ENCODE results near the gene NKAIN2. TPM values are rescaled to one million over a fixed set of nuclear protein-coding genes. Genes with fewer than 3 reads are reported as not detected.

Gene NKAIN2
- total and polyA plus RNA-seq, 2 experiments from 2014 or later = 0.22 TPM; not detected in 1

DNA sequence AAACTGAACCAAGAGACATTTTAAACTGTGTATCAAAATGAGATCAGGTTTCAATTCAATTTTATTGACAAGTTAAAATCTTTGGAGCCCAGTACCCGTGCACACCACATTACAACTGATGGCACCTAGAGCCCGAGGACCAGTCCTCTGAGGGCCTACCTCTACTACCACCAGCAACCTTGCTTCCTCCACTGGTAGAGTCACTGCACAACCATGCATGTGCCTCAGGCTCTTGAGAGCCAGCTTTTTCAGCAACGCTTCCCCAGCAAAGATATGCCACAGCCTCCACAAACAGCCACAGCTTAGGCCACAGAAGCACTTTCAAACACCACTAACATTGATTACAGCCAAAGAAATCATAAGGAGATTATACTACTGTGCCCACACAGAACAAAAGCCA lies 830.0 kb downstream of the NKAIN2 start:
- no peak for DNase-seq (ENCODE audit: low read depth in 1 of 2, low spot score in 1 of 2)
- no peaks in the 10 kb centered on the region for H3K27me3 ChIP-seq
- TF ChIP-seq, protein P1, sequence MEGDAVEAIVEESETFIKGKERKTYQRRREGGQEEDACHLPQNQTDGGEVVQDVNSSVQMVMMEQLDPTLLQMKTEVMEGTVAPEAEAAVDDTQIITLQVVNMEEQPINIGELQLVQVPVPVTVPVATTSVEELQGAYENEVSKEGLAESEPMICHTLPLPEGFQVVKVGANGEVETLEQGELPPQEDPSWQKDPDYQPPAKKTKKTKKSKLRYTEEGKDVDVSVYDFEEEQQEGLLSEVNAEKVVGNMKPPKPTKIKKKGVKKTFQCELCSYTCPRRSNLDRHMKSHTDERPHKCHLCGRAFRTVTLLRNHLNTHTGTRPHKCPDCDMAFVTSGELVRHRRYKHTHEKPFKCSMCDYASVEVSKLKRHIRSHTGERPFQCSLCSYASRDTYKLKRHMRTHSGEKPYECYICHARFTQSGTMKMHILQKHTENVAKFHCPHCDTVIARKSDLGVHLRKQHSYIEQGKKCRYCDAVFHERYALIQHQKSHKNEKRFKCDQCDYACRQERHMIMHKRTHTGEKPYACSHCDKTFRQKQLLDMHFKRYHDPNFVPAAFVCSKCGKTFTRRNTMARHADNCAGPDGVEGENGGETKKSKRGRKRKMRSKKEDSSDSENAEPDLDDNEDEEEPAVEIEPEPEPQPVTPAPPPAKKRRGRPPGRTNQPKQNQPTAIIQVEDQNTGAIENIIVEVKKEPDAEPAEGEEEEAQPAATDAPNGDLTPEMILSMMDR (IDR thresholded peaks at IDR 0.05; ENCODE audit: low read depth, low read length) = no peak
- H3K9me3 ChIP-seq (ENCODE audit: low read depth) = no peaks in the 10 kb centered on the region
- no peak overlapping the region for H3K4me3 ChIP-seq
- H3K27ac ChIP-seq = no peak overlapping the region
- no peaks in the 10 kb centered on the region for H3K36me3 ChIP-seq
- no peaks in the 10 kb centered on the region for H3K4me1 ChIP-seq (ENCODE audit: low read depth)

DNA sequence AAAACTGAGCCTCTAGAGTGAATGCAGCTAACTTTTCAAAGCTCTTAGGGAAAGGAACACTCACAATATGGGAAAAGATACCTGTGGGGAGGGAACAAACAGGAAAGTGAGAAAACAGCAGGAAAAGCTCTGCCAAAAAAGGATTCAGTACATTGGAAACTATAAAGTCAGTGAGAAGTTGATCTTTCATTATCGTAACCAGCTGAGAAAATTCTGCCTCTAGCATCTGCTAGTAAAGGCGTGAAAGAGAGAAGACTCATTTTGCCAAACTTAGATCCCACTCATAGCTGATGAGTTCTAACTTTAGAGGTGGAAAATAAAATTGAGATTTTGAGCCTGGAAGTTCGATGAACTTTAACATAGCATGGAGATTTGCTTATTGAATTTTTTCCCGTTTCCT lies 836.8 kb downstream of the NKAIN2 start:
- H3K4me1 ChIP-seq (ENCODE audit: low read depth) = no peaks in the 10 kb centered on the region
- no peaks in the 10 kb centered on the region for H3K27me3 ChIP-seq
- no peak overlapping the region for H3K4me3 ChIP-seq
- TF ChIP-seq, protein P1 (IDR thresholded peaks at IDR 0.05; ENCODE audit: low read depth, low read length) = no peak
- H3K36me3 ChIP-seq = no peaks in the 10 kb centered on the region
- no peak for DNase-seq (ENCODE audit: low read depth in 1 of 2, low spot score in 1 of 2)
- no peaks in the 10 kb centered on the region for H3K9me3 ChIP-seq (ENCODE audit: low read depth)
- no peak overlapping the region for H3K27ac ChIP-seq

DNA sequence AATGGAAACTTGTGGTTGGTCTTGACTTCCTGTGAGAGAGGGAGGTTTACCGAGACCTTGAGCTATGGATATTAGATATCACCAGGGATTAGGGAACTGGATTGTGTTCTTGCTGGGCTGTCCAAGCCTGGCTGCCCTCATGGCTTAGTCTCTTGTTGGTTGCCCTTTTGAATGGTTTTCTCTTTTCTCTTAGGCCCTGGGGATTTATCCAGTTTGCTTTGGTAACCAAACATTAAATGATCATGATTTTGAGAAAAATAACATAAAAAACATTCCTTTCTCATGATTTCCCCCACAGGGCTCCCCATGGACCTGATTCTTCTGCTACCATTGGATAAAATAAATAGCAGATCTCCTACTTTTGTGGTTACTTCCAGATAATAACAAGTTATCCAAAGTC lies 852.2 kb downstream of the NKAIN2 start:
- H3K36me3 ChIP-seq = no peaks in the 10 kb centered on the region
- no peak overlapping the region for H3K4me3 ChIP-seq
- TF ChIP-seq, protein P1 (IDR thresholded peaks at IDR 0.05; ENCODE audit: low read depth, low read length) = no peak
- H3K4me1 ChIP-seq (ENCODE audit: low read depth) = no peaks in the 10 kb centered on the region
- no peaks in the 10 kb centered on the region for H3K9me3 ChIP-seq (ENCODE audit: low read depth)
- H3K27ac ChIP-seq = no peak overlapping the region
- no peaks in the 10 kb centered on the region for H3K27me3 ChIP-seq
- no peak for DNase-seq (ENCODE audit: low read depth in 1 of 2, low spot score in 1 of 2)

DNA sequence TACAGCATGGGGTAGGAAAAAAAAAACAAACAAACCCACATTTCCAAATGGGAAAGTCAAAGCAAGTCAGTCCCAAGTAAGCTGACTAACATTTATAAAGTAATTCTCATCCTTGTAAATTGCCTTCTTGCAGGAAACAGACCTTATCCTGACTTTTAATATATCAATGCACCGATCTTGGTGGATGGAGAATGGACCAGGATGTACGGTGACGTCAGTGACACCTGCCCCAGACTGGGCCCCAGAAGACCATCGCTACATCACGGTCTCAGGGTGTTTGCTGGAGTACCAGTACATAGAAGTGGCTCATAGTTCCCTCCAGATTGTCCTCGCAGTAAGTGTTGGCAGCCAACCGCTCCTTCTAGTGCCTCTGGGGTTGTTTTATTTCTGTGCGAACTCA lies 854.4 kb downstream of the NKAIN2 start:
- Histone ChIP-seq H3K4me1 (ENCODE audit: low read depth) (no peaks in the 10 kb centered on the region), H3K27ac (no peak overlapping the region), H3K36me3 (no peaks in the 10 kb centered on the region), H3K4me3 (no peak overlapping the region), H3K9me3 (ENCODE audit: low read depth) (no peaks in the 10 kb centered on the region), H3K27me3 (no peaks in the 10 kb centered on the region)
- DNase-seq (ENCODE audit: low read depth in 1 of 2, low spot score in 1 of 2) = no peak
- TF ChIP-seq, protein P1 (IDR thresholded peaks at IDR 0.05; ENCODE audit: low read depth, low read length) = no peak

DNA sequence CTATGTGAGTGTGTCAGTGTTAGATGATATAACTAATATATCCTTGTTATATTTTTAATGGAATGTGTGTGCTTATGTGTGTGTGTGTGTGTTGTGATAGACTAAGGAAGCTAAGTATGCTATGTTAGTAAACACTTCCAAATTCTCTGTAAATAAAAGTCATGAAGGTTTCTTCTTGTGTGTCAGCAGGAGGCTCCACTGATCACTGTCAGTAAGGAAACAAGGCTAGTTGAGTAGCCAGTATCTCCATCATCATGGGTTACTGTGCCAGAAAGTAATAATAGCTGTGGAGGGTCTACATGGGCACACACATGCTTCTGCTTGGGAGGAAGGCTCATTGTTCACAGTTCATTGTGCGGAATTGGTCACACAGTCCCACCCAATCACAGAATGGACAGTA lies 855.8 kb downstream of the NKAIN2 start:
- Histone ChIP-seq H3K27me3 (no peaks in the 10 kb centered on the region), H3K9me3 (ENCODE audit: low read depth) (no peaks in the 10 kb centered on the region), H3K36me3 (no peaks in the 10 kb centered on the region), H3K4me1 (ENCODE audit: low read depth) (no peaks in the 10 kb centered on the region), H3K27ac (no peak overlapping the region), H3K4me3 (no peak overlapping the region)
- no peak for DNase-seq (ENCODE audit: low read depth in 1 of 2, low spot score in 1 of 2)
- TF ChIP-seq, protein P1 (IDR thresholded peaks at IDR 0.05; ENCODE audit: low read depth, low read length) = no peak

DNA sequence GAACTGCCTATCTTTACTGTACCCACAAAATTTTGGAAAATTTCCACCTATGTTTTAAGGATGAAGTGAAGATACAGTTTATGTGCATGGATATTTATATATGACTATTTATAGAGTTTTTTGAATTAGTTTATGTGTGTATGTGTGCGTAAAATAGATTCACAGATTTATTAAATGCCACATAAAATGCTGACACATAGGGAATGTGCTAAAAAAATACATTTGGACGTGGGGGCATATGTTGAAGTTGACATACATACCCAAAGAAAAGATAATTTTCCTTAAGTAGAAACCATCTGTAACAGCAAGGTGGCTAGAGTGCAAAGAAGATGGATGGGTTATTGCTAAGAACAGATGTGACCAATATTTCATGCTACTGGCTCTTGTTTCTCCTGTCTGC lies 856.5 kb downstream of the NKAIN2 start:
- no peak overlapping the region for H3K27ac ChIP-seq
- TF ChIP-seq, protein P1 (IDR thresholded peaks at IDR 0.05; ENCODE audit: low read depth, low read length) = no peak
- DNase-seq (ENCODE audit: low read depth in 1 of 2, low spot score in 1 of 2) = no peak
- no peaks in the 10 kb centered on the region for H3K4me1 ChIP-seq (ENCODE audit: low read depth)
- H3K27me3 ChIP-seq = no peaks in the 10 kb centered on the region
- no peak overlapping the region for H3K4me3 ChIP-seq
- no peaks in the 10 kb centered on the region for H3K36me3 ChIP-seq
- H3K9me3 ChIP-seq (ENCODE audit: low read depth) = no peaks in the 10 kb centered on the region

All from cardiac muscle cell (in vitro differentiated cells and primary cell).